AG10803 (cell line): ENCODE measurements around the gene GNPTG.

Experiments used
- DNase-seq: peaks from one replicate; pipeline ENCODE4 v3.0.0; 2010; ENCODE audit warnings: low read depth
- H3K4me3 ChIP-seq: 2 replicates; pipeline ENCODE4 v1.5.1; 2011; ENCODE audit warnings: mild to moderate bottlenecking, low read length, control low read depth
- CTCF ChIP-seq: conservative IDR thresholded peaks from 2 replicates; pipeline ENCODE4 v1.5.1; 2011; ENCODE audit warnings: mild to moderate bottlenecking, low read length, control low read depth, inconsistent platforms

GNPTG gene

GRCh38 chr16:1335211-1335971 lies 16.3 kb upstream of the GNPTG start:
- no peak for TF ChIP-seq CTCF
- no peak for DNase-seq
- no peak overlapping the region for H3K4me3 ChIP-seq

- H3K4me3 ChIP-seq: no peak overlapping the region
- no peak for DNase-seq
- no peak for TF ChIP-seq CTCF
Measured at GRCh38 chr16:1335996-1336395, 15.7 kb upstream of the GNPTG start.

- DNase-seq: no peak
- no peak for TF ChIP-seq CTCF
- no peak overlapping the region for H3K4me3 ChIP-seq
Measured at GRCh38 chr16:1336619-1337018, 15.1 kb upstream of the GNPTG start.

- H3K4me3 ChIP-seq: no peak overlapping the region
- TF ChIP-seq CTCF: no peak
- DNase-seq: no peak
Measured at GRCh38 chr16:1337486-1337885, 14.2 kb upstream of the GNPTG start.

- H3K4me3 ChIP-seq: no peak overlapping the region
- no peak for DNase-seq
- no peak for TF ChIP-seq CTCF
Measured at GRCh38 chr16:1338119-1338730, 13.5 kb upstream of the GNPTG start.

GRCh38 chr16:1338855-1339675 lies 12.7 kb upstream of the GNPTG start:
- no peak for TF ChIP-seq CTCF
- no peak for DNase-seq

More at GRCh38 chr16:1338855-1339675, 12.7 kb upstream of the GNPTG start:
- H3K4me3 ChIP-seq: no peak overlapping the region
